ENCODE data around the gene CARD8. TPM values are rescaled to one million over a fixed set of nuclear protein-coding genes. Genes with fewer than 3 reads are reported as not detected.
"Not testable (repeated sequence)": the region's sequence is repeated elsewhere in the genome, so short reads cannot be mapped to it uniquely, and the experiment has no call there.

Gene CARD8
- total RNA-seq, 1 experiment from 2014 or later = 20.4 TPM

DNA sequence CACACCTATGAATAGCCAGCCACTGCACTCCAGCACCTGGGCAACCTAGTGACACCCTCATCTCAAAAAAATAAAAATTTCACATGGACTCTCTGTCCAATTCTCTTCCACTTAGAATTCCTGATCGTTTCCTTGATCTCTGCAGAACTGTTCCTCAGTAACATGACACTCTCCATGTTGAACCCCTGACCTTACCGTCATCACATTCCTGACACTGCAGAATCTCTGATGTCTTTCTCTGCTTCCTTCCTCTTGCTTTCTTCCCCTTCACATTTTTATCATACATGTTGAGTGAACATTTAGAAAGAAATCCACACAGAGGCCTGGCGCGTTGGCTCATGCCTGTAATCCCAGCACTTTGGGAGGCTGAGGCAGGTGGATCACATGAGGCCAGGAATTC, 29.2 kb upstream of the CARD8 start:
- DNase-seq = no peak
- H3K4me3 ChIP-seq = no peak overlapping the region
- H3K36me3 ChIP-seq = no peaks in the 10 kb centered on the region
- no peaks in the 10 kb centered on the region for H3K4me1 ChIP-seq
- H3K9me3 ChIP-seq (replicated peaks) = no peaks in the 10 kb centered on the region
- no peaks in the 10 kb centered on the region for H3K27me3 ChIP-seq
- H3K27ac ChIP-seq = no peak overlapping the region

DNA sequence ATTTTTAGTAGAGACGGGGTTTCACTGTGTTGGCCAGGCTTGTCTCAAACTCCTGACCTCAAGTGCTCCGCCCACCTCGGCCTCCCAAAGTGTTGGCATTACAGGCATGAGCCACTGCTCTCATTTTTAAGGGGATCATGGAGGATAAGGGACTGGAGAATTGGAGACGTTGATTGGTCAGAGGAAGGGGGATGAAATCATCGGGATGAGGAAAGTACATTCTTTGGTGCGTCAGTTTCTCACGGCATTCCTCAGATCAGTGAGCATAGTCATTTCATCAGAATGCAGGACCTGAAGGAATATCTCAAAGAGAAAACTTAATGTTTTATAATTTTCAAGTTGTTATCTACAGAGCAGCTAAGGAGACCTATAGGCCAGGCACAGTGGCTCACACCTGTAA, 28.2 kb upstream of the CARD8 start:
- no peaks in the 10 kb centered on the region for H3K36me3 ChIP-seq
- no peaks in the 10 kb centered on the region for H3K4me1 ChIP-seq
- no peaks in the 10 kb centered on the region for H3K27me3 ChIP-seq
- DNase-seq = no peak
- H3K9me3 ChIP-seq (replicated peaks) = no peaks in the 10 kb centered on the region
- no peak overlapping the region for H3K4me3 ChIP-seq
- no peak overlapping the region for H3K27ac ChIP-seq

GRCh38 chr19:48279747-48280146, 24.0 kb upstream of the CARD8 start:
- H3K4me1 ChIP-seq = no peaks in the 10 kb centered on the region
- no peaks in the 10 kb centered on the region for H3K36me3 ChIP-seq
- no peaks in the 10 kb centered on the region for H3K27me3 ChIP-seq
- H3K4me3 ChIP-seq = no peak overlapping the region
- H3K9me3 ChIP-seq (replicated peaks) = no peaks in the 10 kb centered on the region
- DNase-seq = no peak
- no peak overlapping the region for H3K27ac ChIP-seq

DNA sequence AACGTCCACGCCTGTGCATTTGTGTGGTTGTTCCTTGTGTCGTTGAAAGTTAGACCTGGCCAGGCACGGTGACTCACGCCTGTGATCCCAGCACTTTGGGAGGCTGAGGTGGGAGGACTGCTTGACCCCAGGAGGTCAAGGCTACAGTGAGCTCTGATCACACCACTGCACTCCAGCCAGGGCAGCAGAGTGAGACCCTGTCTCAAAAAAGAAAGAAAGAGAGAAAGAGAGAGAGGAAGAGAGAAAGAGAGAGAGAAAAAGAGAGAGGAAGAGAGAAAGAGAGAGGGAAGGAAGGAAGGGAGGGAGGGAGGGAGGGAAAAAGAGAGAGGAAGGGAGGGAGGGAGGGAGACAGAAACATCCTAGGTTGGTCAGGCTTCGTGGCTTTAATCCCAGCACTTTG, 19.2 kb upstream of the CARD8 start:
- Histone ChIP-seq H3K27ac (no peak overlapping the region), H3K36me3 (no peaks in the 10 kb centered on the region), H3K9me3 (replicated peaks) (no peaks in the 10 kb centered on the region), H3K4me3 (no peak overlapping the region), H3K27me3 (no peaks in the 10 kb centered on the region), H3K4me1 (no peaks in the 10 kb centered on the region)
- DNase-seq = no peak

GRCh38 chr19:48274173-48274572, 18.5 kb upstream of the CARD8 start:
- DNase-seq = no peak
- Histone ChIP-seq H3K4me1 (no peaks in the 10 kb centered on the region), H3K27me3 (no peaks in the 10 kb centered on the region), H3K36me3 (no peaks in the 10 kb centered on the region), H3K4me3 (no peak overlapping the region), H3K9me3 (replicated peaks) (no peaks in the 10 kb centered on the region), H3K27ac (no peak overlapping the region)

GRCh38 chr19:48271531-48272151, 15.9 kb upstream of the CARD8 start:
- H3K4me1 ChIP-seq = no peaks in the 10 kb centered on the region
- H3K36me3 ChIP-seq = no peaks in the 10 kb centered on the region
- H3K4me3 ChIP-seq = peak overlapping the region; percentile 47
- no peaks in the 10 kb centered on the region for H3K9me3 ChIP-seq (replicated peaks)
- H3K27me3 ChIP-seq = no peaks in the 10 kb centered on the region
- peak; percentile 13 to 24 for DNase-seq
- H3K27ac ChIP-seq = 0 out of 2 replicates have a peak overlapping the region, but pooled peaks have one; percentile 18

DNA sequence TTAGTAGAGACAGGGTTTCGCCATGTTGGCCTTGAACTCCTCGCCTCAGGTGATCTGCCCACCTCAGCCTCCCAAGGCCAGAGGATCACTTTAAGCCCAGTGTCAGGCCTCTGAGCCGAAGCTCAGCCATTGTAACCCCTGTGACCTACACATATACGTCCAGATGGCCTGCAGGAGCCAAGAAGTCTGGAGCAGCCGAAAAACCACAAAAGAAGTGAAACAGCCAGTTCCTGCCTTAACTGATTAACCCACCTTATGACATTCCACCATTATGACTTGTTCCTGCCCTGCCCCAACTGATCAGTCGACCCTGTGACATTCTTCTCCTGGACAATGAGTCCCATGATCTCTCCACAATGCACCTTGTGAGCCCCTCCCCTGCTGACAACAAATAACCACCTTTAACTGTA, 13.9 kb upstream of the CARD8 start:
- DNase-seq; H3K9me3 ChIP-seq (replicated peaks); H3K4me1 ChIP-seq; H3K36me3 ChIP-seq; H3K27ac ChIP-seq; H3K27me3 ChIP-seq; H3K4me3 ChIP-seq: not testable (repeated sequence)

GRCh38 chr19:48265326-48265725, 9.6 kb upstream of the CARD8 start:
- not testable (repeated sequence) for H3K9me3 ChIP-seq (replicated peaks); H3K27me3 ChIP-seq; H3K36me3 ChIP-seq; H3K27ac ChIP-seq; DNase-seq; H3K4me1 ChIP-seq; H3K4me3 ChIP-seq

DNA sequence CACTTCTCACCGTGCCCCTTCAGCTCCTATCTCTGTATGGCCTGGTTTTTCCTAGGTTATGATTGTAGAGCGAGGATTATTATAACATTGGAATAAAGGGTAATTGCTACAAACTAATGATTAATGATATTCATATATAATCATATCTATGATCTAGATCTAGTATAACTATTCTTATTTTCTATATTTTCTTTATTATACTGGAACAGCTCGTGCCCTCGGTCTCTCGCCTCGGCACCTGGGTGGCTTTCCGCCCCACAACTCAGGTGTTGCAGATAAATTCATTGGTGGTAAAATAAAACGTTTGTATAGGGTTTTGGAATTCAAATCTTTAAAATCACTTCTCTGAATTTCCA, 4.6 kb upstream of the CARD8 start:
- not testable (repeated sequence) for DNase-seq; H3K27me3 ChIP-seq; H3K36me3 ChIP-seq; H3K4me1 ChIP-seq; H3K4me3 ChIP-seq; H3K27ac ChIP-seq; H3K9me3 ChIP-seq (replicated peaks)

DNA sequence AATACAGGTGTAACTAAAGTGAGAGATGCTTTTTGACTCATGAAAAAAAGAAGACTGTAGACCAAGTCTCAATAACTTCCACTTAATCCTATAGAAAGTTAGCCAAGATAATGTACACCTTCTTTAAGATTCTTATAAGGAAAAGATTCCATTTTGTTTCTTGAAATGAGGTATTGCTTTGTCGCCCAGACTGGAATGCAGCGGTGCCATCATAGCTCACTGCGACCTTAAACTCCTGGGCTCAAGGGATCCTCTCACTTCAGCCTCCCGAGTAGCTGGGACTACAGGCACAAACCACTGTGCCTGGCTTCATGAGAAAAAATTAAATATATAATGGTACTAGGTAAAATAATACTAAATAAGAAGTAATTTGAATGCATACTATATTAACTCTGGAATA, 3.3 kb upstream of the CARD8 start:
- H3K4me3 ChIP-seq; H3K36me3 ChIP-seq; H3K9me3 ChIP-seq (replicated peaks); DNase-seq; H3K4me1 ChIP-seq; H3K27me3 ChIP-seq; H3K27ac ChIP-seq: not testable (repeated sequence)

GRCh38 chr19:48258350-48258749, 2.6 kb upstream of the CARD8 start:
- 0 out of 2 replicates have a peak, but pooled peaks cover 4% of the 10 kb centered on the region for H3K4me1 ChIP-seq
- H3K36me3 ChIP-seq = no peaks in the 10 kb centered on the region
- no peak overlapping the region for H3K4me3 ChIP-seq
- DNase-seq = no peak
- no peaks in the 10 kb centered on the region for H3K9me3 ChIP-seq (replicated peaks)
- H3K27me3 ChIP-seq = no peaks in the 10 kb centered on the region
- no peak overlapping the region for H3K27ac ChIP-seq

DNA sequence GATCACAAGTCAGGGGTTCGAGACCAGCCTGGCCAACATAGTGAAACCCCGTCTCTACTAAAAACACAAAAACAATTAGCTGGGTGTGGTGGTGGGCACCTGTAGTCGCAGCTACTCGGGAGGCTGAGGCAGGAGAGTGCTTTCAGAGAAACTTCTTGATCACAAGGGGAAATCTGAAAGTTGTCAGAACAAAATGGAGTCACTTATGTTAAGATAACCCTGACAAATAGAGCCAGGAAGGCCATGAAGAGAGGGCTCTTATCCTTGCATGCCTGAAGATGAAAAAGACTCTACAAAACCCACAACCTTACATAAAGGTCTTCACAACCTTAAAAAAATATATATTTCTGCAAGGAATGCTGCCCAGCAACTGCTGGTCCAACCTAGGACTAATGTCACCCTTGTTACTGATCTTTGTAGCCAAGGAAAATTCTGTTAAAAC, 1.2 kb downstream of the CARD8 start:
- Histone ChIP-seq H3K27me3 (no peaks in the 10 kb centered on the region), H3K4me3 (no peak overlapping the region), H3K27ac (no peak overlapping the region), H3K4me1 (0 out of 2 replicates have a peak, but pooled peaks cover 4% of the 10 kb centered on the region), H3K36me3 (0 out of 2 replicates have a peak, but pooled peaks cover 2% of the 10 kb centered on the region), H3K9me3 (replicated peaks) (no peaks in the 10 kb centered on the region)
- no peak for DNase-seq

GRCh38 chr19:48253999-48254398, 1.7 kb downstream of the CARD8 start:
- 0 out of 2 replicates have a peak, but pooled peaks cover 4% of the 10 kb centered on the region for H3K4me1 ChIP-seq
- no peaks in the 10 kb centered on the region for H3K27me3 ChIP-seq

DNA sequence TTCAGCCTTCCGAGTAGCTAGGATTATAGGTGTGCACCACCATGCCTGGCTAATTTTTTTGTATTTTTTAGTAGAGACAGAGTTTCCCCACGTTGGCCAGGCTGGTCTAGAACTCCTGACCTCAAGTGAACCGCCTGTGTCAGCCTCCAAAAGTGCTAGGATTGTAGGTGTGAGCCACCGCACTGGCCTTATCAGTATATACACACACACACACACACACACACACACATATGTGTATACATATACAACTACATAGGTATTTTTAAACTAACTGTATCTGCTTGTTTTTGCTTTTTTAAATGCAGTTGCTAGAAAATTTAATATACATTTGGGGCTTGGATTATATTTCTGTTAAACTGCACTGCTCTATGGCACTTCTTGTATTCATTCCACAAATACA, 3.1 kb downstream of the CARD8 start:
- DNase-seq = no peak
- Histone ChIP-seq H3K9me3 (replicated peaks) (no peaks in the 10 kb centered on the region), H3K27me3 (no peaks in the 10 kb centered on the region), H3K4me1 (0 out of 2 replicates have a peak, but pooled peaks cover 4% of the 10 kb centered on the region), H3K27ac (no peak overlapping the region), H3K36me3 (0 out of 2 replicates have a peak, but pooled peaks cover 5% of the 10 kb centered on the region), H3K4me3 (no peak overlapping the region)

More at GRCh38 chr19:48253999-48254398, 1.7 kb downstream of the CARD8 start:
- H3K9me3 ChIP-seq (replicated peaks) = no peaks in the 10 kb centered on the region
- H3K36me3 ChIP-seq = 0 out of 2 replicates have a peak, but pooled peaks cover 2% of the 10 kb centered on the region
- no peak overlapping the region for H3K4me3 ChIP-seq
- DNase-seq = no peak
- no peak overlapping the region for H3K27ac ChIP-seq

DNA sequence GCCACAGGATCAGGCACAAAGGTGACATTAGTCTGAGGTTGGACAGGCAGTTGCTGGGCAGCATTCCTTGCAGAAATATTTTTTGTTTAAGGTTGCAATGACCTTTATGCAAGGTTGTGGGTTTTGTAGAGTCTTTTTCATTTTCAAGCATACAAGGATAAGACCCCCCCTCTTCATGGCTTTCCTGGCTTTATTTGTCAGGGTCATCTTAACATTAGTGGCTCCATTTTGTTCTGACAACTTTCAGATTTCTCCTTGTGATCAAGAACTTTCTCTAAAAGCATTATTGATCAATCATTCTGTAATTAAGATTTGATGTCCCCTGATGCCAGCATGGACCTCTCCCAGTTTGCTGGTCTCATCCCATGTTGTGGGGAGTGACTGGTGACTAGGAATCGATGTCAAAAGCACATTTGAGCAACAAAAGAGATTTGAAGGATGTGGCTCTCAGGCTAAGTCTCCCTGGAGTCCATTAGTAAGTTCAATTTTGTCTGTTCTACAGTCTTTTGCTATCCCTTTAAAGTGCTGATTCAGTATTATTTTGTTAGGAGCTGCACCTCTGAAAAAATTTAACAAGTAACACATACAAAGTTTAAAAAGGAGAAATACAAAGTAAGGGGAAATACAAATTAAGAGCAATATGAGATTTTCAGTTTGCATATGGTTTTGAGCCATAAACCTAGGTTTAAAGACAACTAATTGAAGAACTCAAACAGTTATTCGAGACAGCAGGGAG, 5.3 kb downstream of the CARD8 start:
- no peak overlapping the region for H3K4me3 ChIP-seq
- H3K27me3 ChIP-seq = no peaks in the 10 kb centered on the region
- no peak overlapping the region for H3K27ac ChIP-seq
- DNase-seq = no peak
- H3K36me3 ChIP-seq = 0 out of 2 replicates have a peak, but pooled peaks cover 8% of the 10 kb centered on the region
- 0 out of 2 replicates have a peak, but pooled peaks cover 2% of the 10 kb centered on the region for H3K4me1 ChIP-seq
- H3K9me3 ChIP-seq (replicated peaks) = no peaks in the 10 kb centered on the region

Data from SJCRH30 (cell line).